ENCODE data around the gene CDYL2.
A peak's percentile ranks its signal among the peaks of the same experiment; 100 is the strongest.

CDYL2 gene

GRCh38 chr16:80776856-80777255 lies 27.5 kb downstream of the CDYL2 start:
- no peak overlapping the region for H3K27ac ChIP-seq
- TF ChIP-seq, protein P1, sequence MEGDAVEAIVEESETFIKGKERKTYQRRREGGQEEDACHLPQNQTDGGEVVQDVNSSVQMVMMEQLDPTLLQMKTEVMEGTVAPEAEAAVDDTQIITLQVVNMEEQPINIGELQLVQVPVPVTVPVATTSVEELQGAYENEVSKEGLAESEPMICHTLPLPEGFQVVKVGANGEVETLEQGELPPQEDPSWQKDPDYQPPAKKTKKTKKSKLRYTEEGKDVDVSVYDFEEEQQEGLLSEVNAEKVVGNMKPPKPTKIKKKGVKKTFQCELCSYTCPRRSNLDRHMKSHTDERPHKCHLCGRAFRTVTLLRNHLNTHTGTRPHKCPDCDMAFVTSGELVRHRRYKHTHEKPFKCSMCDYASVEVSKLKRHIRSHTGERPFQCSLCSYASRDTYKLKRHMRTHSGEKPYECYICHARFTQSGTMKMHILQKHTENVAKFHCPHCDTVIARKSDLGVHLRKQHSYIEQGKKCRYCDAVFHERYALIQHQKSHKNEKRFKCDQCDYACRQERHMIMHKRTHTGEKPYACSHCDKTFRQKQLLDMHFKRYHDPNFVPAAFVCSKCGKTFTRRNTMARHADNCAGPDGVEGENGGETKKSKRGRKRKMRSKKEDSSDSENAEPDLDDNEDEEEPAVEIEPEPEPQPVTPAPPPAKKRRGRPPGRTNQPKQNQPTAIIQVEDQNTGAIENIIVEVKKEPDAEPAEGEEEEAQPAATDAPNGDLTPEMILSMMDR (IDR thresholded peaks at IDR 0.05), result no peak
- TF ChIP-seq ZFX (IDR thresholded peaks at IDR 0.05; ENCODE audit: borderline replicate concordance), result no peak

DNA sequence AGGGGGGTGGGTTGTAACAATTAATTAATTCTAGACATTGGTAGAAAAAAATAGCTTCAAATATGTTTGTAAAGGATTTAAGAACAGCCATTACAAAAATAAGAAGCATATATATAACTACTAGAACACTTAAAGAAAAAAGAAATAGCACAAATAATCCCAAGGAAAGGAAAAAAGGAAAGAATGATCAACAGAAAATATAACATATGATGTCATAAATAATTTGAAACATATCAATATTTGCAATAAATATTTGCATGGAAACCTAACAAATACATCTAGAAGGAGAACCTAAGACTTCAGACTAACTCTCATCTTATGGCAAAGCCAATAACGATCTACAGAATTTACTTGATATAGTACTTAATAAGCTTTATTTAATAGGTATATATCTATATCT lies 28.9 kb downstream of the CDYL2 start:
- TF ChIP-seq ZFX (IDR thresholded peaks at IDR 0.05; ENCODE audit: borderline replicate concordance), result no peak
- TF ChIP-seq, protein P1 (IDR thresholded peaks at IDR 0.05), result no peak
- H3K27ac ChIP-seq, result no peak overlapping the region

- TF ChIP-seq, protein P1 (IDR thresholded peaks at IDR 0.05), result no peak
Observed at GRCh38 chr16:80766798-80767197, 37.6 kb downstream of the CDYL2 start.

GRCh38 chr16:80759419-80760162 lies 44.8 kb downstream of the CDYL2 start:
- peak overlapping the region; percentile 35 for H3K27ac ChIP-seq
- TF ChIP-seq, protein P1 (IDR thresholded peaks at IDR 0.05), result no peak
- no peak for TF ChIP-seq ZFX (IDR thresholded peaks at IDR 0.05; ENCODE audit: borderline replicate concordance)

More at GRCh38 chr16:80766798-80767197, 37.6 kb downstream of the CDYL2 start:
- no peak overlapping the region for H3K27ac ChIP-seq

DNA sequence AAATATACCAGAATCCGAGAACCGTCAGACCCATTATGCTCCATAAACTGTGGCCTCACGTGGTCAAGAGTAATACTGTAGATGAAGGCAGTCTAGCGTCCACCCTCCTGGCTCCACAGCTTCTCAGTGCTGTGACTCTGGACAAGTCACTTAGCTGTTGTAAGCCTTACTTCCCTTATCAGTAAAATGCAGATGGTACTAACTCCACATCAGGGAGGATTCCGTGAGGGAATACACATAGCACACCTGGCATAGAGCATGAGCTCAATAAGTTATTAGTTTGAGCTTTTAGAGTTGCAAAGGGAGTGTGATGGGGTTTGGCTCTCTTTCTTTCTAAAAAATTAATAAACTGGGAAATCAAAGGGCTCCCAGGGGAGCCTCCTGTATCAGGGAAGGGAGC lies 49.9 kb downstream of the CDYL2 start:
- no peak for TF ChIP-seq ZFX (IDR thresholded peaks at IDR 0.05; ENCODE audit: borderline replicate concordance)
- TF ChIP-seq, protein P1 (IDR thresholded peaks at IDR 0.05), result no peak
- H3K27ac ChIP-seq, result peak overlapping the region; percentile 10; the same call in 1 of the 2 replicates

DNA sequence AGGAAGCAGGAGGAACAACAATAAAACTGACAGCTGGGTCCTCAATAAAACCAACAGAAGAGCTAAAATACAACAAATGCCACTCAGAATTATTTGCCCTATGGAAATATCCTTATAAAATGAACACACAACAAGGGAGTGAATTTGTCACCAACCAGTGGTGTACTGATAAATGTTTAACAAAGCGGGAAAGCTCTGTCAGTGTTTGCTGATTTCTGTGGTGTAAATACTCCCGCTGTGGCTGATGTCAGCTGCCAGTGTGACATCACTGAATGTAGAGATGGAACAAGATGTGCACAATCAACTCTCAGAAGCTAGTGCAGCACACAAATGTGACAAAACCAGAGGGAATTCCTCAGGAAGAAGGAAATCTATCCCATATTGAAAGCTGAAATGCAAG lies 51.9 kb downstream of the CDYL2 start:
- peak overlapping the region; percentile 68 for H3K27ac ChIP-seq
- TF ChIP-seq ZFX (IDR thresholded peaks at IDR 0.05; ENCODE audit: borderline replicate concordance), result no peak
- TF ChIP-seq, protein P1 (IDR thresholded peaks at IDR 0.05), result no peak

GRCh38 chr16:80751167-80751566 lies 53.2 kb downstream of the CDYL2 start:
- H3K27ac ChIP-seq, result peak overlapping the region; percentile 68
- TF ChIP-seq, protein P1 (IDR thresholded peaks at IDR 0.05), result no peak
- TF ChIP-seq ZFX (IDR thresholded peaks at IDR 0.05; ENCODE audit: borderline replicate concordance), result no peak

Measured in 22Rv1 (cell line).